ENCODE results near the gene SND1. TPM values are rescaled to one million over a fixed set of nuclear protein-coding genes. Genes with fewer than 3 reads are reported as not detected.

The SND1 gene
- total RNA-seq = 100 to 1,000 TPM; 158 to 166 TPM

DNA sequence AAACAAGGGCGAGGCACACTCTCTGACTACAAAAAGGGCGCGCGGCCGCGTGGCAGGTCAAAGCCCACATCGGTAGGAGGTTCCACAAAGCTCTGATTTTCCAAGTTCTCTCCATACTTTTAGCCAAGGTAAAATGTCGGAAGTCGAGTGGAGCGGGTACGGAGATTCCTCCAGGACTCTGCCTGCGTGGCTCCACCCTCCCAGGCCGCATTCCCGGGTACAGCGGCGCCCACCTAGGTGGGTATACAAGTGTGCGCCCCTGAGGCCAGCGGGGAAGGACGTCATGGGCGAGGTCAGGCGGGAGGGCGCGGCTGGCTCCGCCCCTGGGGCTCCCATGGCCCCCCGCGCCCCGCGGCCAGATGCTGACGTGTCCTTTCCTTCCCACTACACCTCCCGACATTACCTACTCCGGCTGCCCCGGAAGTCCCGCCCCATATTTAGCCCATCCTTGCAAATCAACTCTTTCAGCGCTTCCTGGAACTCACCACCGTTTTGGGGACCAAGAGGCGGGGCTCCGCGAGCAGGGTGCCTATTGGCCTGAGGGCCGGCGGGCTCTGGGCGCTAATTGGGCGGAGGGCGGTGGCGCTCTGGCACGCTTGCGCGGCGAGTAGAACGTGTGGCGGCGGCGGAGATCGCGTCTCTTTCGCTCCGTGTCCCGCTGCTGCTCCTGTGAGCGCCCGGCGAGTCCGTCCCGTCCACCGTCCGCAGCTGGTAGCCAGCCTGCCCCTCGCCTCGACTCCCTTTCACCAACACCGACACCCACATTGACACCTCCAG lies at the start of gene SND1:
TSS of gene SND1 (plus strand) at position 639 of the 777 bp plus-strand sequence. CDS start 180 bp downstream, outside the sequence.
- Mint-ChIP-seq H3K27ac (peak within 1 kb of the TSS; percentile 89), H3K4me3 (peak within 1 kb of the TSS; percentile 100), H3K27me3 (no peaks in the 10 kb centered on the region), H3K9me3 (ENCODE audit: low read depth) (no peaks in the 10 kb centered on the region), H3K36me3 (peaks cover 10% of the 10 kb centered on the region), H3K4me1 (peaks cover 37% of the 10 kb centered on the region)
- CTCF ChIA-PET = interaction anchor here (1.1 kb wide), 1 partner anchor 9 kb away, joined by 3 read pairs; no protein-coding TSS in a partner anchor
- peak; percentile 100 for DNase-seq
- peak; percentile 94 for ATAC-seq

DNA sequence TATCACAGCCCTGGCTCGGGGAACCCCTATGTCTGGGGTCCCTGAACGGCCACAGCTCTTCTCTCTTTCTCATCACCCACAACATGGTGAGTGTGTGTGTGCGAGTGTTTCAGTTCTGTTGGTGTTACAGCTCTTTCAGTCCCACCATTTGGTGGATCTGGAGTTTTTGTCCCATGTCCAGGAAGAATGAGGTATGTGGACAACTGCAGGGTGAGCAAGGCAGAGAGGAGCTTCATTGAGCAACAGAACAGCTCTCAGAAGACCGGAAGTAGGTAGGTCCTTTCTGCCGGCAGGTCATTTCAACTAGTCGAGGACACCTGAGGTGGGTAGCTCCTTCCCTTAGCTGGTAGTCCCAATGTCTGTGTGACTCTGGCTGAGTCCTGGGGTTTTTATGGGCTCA lies 43.5 kb upstream of the SND1 start:
- H3K4me1 Mint-ChIP-seq = no peaks in the 10 kb centered on the region
- H3K4me3 Mint-ChIP-seq = no peak overlapping the region
- H3K27ac Mint-ChIP-seq = no peak overlapping the region
- DNase-seq = peak; percentile 33
- CTCF ChIA-PET = interaction anchor here (0.9 kb wide), 1 partner anchor 601 kb away, joined by 3 read pairs; no protein-coding TSS in a partner anchor
- no peaks in the 10 kb centered on the region for H3K27me3 Mint-ChIP-seq
- no peaks in the 10 kb centered on the region for H3K9me3 Mint-ChIP-seq (ENCODE audit: low read depth)
- H3K36me3 Mint-ChIP-seq = no peaks in the 10 kb centered on the region
- no peak for ATAC-seq

DNA sequence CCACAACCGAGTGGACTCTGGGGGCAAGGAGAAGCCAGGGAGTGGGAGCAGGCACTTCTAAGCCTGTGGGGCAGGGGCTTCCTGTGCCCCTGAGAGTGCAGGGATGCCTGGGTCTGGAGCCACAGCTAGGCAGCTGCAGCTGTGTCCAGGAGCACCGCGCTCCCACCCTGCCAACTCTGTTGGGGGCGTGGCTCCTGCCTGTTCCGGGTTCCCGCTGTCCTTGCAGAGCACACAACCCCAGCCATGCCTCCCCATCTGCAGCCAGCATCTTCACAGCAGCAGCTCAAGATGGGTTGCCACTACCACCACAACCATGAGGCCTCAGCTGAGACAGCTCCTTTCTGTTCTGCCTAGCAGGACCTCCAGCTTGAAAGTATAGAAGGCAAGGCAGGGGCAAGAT lies 42.7 kb upstream of the SND1 start:
- CTCF ChIA-PET = no interaction called here
- no peak overlapping the region for H3K27ac Mint-ChIP-seq
- H3K4me1 Mint-ChIP-seq = no peaks in the 10 kb centered on the region
- H3K4me3 Mint-ChIP-seq = no peak overlapping the region
- no peaks in the 10 kb centered on the region for H3K36me3 Mint-ChIP-seq
- ATAC-seq (no peak), DNase-seq (no peak)
- H3K27me3 Mint-ChIP-seq = no peaks in the 10 kb centered on the region
- no peaks in the 10 kb centered on the region for H3K9me3 Mint-ChIP-seq (ENCODE audit: low read depth)

DNA sequence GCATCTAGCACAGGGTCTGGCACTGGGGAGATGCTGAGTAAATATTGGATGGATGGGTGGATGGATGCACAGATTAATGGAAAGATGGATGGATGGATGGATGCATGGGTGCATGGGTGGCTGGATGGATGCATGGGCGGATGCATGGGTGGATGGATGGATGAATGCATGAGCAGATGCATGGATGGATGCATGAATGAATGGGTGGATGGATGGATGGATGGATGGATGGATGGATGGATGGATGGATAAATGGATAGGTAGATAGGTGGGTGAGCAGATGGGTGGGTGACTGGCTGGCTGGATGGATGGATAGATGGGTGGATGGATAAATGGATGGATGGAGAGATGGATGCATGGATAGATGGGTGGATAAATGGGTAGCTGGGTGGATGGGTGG lies 39.7 kb upstream of the SND1 start:
- CTCF ChIA-PET = no interaction called here
- Mint-ChIP-seq H3K4me3 (no peak overlapping the region), H3K36me3 (no peaks in the 10 kb centered on the region), H3K4me1 (no peaks in the 10 kb centered on the region), H3K27me3 (peaks cover 16% of the 10 kb centered on the region), H3K27ac (no peak overlapping the region), H3K9me3 (ENCODE audit: low read depth) (no peaks in the 10 kb centered on the region)
- DNase-seq (no peak), ATAC-seq (no peak)

DNA sequence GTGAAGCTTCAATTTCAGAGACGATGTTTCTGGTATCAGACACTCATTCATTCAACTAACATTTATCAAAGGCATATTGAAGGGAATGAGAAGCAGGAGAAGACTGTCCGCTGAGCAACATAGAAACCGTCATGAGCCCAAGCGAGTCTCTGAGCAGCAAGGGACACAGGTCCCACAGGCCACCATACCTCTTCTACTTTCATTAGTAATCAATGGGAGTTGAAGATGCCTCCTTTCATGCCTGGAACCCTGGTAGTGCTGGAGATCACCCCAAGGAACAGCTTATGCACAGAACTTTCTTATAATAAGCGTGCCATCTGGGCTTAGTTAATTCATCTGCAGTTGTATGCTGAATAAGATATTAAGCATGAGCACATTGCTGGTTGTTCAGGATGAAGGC lies 35.3 kb upstream of the SND1 start:
- ATAC-seq (no peak), DNase-seq (no peak)
- peaks cover 7% of the 10 kb centered on the region for H3K4me1 Mint-ChIP-seq
- no peak overlapping the region for H3K27ac Mint-ChIP-seq
- CTCF ChIA-PET = no interaction called here
- peaks cover 57% of the 10 kb centered on the region for H3K27me3 Mint-ChIP-seq
- H3K36me3 Mint-ChIP-seq = no peaks in the 10 kb centered on the region
- H3K9me3 Mint-ChIP-seq (ENCODE audit: low read depth) = no peaks in the 10 kb centered on the region
- H3K4me3 Mint-ChIP-seq = no peak overlapping the region

DNA sequence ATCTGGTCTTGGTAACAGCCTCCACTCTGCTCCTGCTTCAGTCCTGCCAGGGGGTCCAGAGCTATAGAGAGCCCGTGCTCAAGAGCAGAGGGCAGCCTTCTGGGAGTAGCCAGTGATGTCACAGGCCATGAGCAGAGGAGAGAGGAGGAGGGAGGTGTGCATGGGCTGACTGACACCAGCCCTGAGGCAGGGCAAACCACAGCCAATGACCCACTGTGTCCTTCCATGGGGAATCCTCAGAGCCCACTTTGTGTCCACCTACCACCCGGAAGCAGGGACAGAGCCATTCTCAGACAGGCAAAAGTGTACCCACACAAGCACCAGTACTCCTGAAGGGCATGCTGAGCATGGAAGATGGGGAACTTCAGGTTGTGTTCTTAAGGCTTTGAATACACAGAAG lies 34.0 kb upstream of the SND1 start, which contains the start of gene PAX4:
TSS of gene PAX4 (minus strand) at position 101 of the 400 bp plus-strand sequence. CDS start 2,214 bp downstream, outside the sequence.
- peaks cover 68% of the 10 kb centered on the region for H3K27me3 Mint-ChIP-seq
- ATAC-seq (no peak), DNase-seq (no peak)
- no peak within 1 kb of the TSS for H3K27ac Mint-ChIP-seq
- CTCF ChIA-PET = no interaction called here
- H3K36me3 Mint-ChIP-seq = no peaks in the 10 kb centered on the region
- H3K4me1 Mint-ChIP-seq = peaks cover 7% of the 10 kb centered on the region
- H3K9me3 Mint-ChIP-seq (ENCODE audit: low read depth) = no peaks in the 10 kb centered on the region
- H3K4me3 Mint-ChIP-seq = no peak within 1 kb of the TSS

DNA sequence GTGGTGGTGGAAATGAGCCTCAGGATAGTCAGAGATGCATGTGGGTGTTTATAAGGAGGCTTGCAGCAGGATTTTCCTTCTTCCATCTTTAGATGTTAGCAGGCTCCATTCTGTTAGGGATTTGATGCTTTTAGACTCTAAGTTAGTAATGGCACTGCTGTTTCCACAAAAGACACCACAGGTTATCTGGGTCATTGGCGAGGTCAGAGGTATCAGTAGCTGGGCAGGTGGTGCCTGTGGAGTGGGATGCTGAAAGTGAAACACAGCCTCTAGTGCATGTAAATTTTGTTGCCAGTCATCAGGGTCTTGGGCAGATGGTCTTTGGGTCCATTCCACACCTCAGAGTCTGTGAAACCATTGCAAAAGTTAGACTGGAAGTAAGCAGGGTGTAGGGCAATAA lies 33.2 kb upstream of the SND1 start:
- CTCF ChIA-PET = no interaction called here
- ATAC-seq = no peak
- Mint-ChIP-seq H3K27ac (no peak overlapping the region), H3K36me3 (no peaks in the 10 kb centered on the region), H3K4me1 (peaks cover 7% of the 10 kb centered on the region), H3K4me3 (no peak overlapping the region), H3K9me3 (ENCODE audit: low read depth) (no peaks in the 10 kb centered on the region), H3K27me3 (peaks cover 73% of the 10 kb centered on the region)
- no peak for DNase-seq

DNA sequence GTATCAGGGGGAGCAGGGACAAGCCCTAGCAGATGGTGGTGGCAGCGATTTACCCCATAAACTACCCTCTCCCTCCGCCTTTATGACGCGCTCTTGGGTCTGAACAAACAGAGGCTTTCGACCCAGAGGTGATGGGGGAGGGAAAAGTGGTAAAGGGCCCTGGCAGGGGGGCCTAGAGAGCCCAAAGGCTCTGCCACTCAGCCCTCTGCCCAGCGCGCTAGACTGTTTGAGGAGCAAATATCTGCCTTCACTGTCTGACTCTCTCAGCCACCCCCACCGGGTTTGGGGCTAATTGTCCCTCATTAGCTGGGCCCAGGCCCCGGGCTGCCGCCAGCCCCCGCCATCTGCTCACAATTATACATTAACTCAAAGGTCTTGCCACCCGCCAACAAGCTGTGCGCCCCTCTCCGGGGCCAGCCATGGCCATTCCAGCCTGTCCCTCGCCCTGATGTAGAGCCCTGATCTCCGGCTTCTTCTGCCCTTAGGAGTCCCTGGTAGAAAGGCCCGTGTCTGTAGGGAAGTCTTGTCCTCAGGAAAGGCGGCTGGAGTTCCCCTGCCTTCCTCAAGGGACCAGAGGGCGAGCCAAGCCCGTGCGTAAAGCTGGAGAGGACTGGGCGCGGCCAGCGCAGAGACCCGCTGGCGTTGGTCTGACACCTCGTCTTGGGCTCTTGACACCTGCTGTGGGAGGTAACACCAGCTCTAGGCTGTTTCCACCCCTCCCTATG lies 32.2 kb upstream of the SND1 start:
- Mint-ChIP-seq H3K4me3 (no peak overlapping the region), H3K4me1 (peaks cover 7% of the 10 kb centered on the region), H3K27ac (no peak overlapping the region), H3K36me3 (no peaks in the 10 kb centered on the region), H3K9me3 (ENCODE audit: low read depth) (no peaks in the 10 kb centered on the region), H3K27me3 (peaks cover 83% of the 10 kb centered on the region)
- CTCF ChIA-PET = interaction anchor here (1.2 kb wide), 1 partner anchor 31 kb away, joined by 3 read pairs; the partner anchor contains the start of gene ARF5
- ATAC-seq (no peak), DNase-seq (no peak)

DNA sequence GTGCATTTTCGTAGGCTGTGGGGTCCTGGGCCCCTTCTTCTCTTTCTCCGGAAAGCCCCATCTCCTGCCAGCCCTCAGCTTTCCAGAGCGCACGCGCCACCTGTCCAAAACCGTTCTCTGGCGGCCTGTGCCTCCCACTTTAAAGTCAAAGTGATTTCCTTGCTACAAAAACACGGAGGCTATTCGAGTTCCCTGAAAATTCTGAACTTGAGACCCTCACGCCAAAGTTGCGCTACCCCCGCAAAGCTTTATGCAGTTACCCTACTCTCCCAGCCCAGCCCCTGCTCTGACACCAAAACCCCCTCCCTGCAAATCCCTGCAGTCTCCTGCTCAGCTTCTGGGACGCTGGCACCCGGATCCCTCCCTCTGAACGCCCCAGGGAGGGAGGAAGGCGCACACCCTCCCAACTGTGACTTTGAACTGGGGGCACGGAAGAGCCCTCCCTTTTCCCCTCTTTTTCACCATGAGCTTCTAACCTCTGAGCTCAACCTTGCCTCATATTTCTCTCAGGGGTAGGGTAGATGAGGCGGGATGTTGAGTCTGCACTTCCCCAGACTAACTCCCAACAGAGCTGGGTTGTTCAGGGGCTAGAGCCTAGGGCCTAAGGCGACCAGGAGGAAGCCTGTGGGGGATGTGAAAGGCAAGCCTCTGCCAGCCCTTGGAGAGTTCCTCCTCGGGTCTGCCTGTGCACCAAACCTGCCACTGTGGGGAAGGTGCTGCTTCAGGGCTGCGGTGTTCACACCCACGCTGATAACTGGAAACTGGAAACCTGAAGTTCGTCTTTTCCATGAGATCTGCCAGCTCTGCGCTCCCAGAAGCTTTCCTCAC lies 31.4 kb upstream of the SND1 start:
- H3K27me3 Mint-ChIP-seq = peaks cover 85% of the 10 kb centered on the region
- peak; percentile 33 for ATAC-seq
- DNase-seq = no peak
- H3K36me3 Mint-ChIP-seq = no peaks in the 10 kb centered on the region
- H3K27ac Mint-ChIP-seq = no peak overlapping the region
- CTCF ChIA-PET = interaction anchor here (1.2 kb wide), 1 partner anchor 32 kb away, joined by 3 read pairs; the partner anchor contains the start of gene ARF5
- peak overlapping the region; percentile 4 for H3K4me3 Mint-ChIP-seq
- peaks cover 7% of the 10 kb centered on the region for H3K4me1 Mint-ChIP-seq
- no peaks in the 10 kb centered on the region for H3K9me3 Mint-ChIP-seq (ENCODE audit: low read depth)

DNA sequence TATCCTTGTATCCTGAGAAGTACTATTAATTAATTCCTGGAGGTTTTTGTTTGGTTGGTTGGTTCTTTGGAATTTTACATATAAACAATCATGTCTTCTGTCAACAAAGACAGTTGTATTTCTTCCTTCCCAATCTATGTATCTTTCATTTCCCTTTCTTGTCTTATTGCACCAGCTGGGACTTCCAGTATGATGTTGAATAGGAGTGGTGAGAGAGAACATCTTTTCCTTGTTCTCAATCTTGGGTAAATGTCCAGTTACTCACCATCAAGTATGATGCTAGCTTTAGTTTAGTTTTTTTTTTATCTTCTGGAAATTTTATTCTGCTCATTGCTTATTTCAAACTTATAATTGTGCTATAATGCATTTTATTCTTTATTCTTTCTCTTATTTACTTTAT lies 26.7 kb upstream of the SND1 start:
- no peak overlapping the region for H3K4me3 Mint-ChIP-seq
- peaks cover 47% of the 10 kb centered on the region for H3K27me3 Mint-ChIP-seq
- no peak overlapping the region for H3K27ac Mint-ChIP-seq
- peaks cover 6% of the 10 kb centered on the region for H3K4me1 Mint-ChIP-seq
- DNase-seq (no peak), ATAC-seq (no peak)
- no peaks in the 10 kb centered on the region for H3K36me3 Mint-ChIP-seq
- CTCF ChIA-PET = no interaction called here
- H3K9me3 Mint-ChIP-seq (ENCODE audit: low read depth) = no peaks in the 10 kb centered on the region

DNA sequence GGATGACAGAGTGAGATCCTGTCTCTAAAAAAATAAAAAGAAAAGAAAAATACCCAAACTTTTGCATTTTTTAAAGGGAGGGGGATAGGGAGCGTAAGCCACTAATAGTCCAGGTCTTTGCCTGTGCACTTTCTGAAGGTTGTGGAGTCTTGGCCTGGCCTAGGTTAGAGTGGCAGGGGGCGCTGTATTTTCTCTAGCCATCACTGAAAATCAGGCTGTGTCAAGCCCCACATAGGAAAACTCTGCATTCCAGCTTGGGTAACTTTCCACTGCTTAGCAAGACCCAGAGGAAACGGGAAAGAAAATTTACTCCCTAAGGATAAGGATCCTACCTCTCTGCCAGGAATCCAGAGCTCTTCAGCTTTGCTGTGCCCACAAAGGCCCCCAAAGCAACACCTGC lies 23.5 kb upstream of the SND1 start:
- Mint-ChIP-seq H3K27me3 (peaks cover 28% of the 10 kb centered on the region), H3K4me3 (no peak overlapping the region), H3K36me3 (no peaks in the 10 kb centered on the region), H3K4me1 (no peaks in the 10 kb centered on the region), H3K27ac (no peak overlapping the region), H3K9me3 (ENCODE audit: low read depth) (no peaks in the 10 kb centered on the region)
- DNase-seq = no peak
- ATAC-seq = no peak
- CTCF ChIA-PET = interaction anchor here (1.1 kb wide), 1 partner anchor 281 kb away, joined by 3 read pairs; no protein-coding TSS in a partner anchor

DNA sequence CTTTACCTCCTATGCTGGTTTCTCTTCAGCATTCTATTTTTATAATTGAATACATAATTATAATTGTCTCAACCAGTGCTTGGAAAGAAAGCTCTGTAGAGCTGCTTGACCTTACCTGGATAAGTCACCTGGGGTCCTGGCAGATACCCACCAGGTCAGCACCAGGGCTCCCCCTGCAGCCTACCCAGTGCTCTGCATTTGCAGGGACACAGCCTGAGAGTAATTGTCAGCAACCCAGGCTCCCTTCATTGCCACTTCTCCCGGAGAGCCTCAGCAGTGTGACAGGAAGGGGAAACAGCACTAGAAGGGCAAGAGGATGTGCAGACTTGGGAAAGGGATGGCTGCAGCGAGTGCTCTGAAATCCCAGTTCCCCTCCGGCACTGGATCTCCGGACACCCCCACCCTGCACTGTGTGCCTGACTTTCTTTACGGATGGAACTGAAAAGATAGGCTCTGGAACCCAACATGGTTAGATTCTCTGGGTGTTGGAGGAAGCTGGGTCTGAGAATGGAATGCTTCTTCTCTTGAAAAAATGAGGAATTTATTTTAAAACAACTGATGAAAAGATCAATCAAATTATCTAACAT lies 22.6 kb upstream of the SND1 start:
- H3K27ac Mint-ChIP-seq = no peak overlapping the region
- no peaks in the 10 kb centered on the region for H3K36me3 Mint-ChIP-seq
- H3K4me1 Mint-ChIP-seq = no peaks in the 10 kb centered on the region
- peaks cover 25% of the 10 kb centered on the region for H3K27me3 Mint-ChIP-seq
- CTCF ChIA-PET = interaction anchor here (0.7 to 1.1 kb wide), 2 partner anchors 281 to 682 kb away, joined by 3 read pairs; no protein-coding TSS in a partner anchor
- peak; percentile 50 for DNase-seq
- no peak overlapping the region for H3K4me3 Mint-ChIP-seq
- no peaks in the 10 kb centered on the region for H3K9me3 Mint-ChIP-seq (ENCODE audit: low read depth)
- no peak for ATAC-seq

All from activated CD8-positive, alpha-beta memory T cell treated with anti-CD3 and anti-CD28 coated beads, Interleukin-2, amount 10 ng/mL, durations not matched to agents 7 days and 5 days (primary cell).